Subcutaneous adipose tissue (tissue), 4 donors: ENCODE data around the gene ATRN. TPM values are rescaled to one million over a fixed set of nuclear protein-coding genes. Genes with fewer than 3 reads are reported as not detected.

Experiments used
- total RNA-seq, 4 donors: library from RNA; depleted of rRNA; stranded (reverse); fragments of >200 nt; gene quantifications; one replicate each; pipeline ENCODE4 v1.1.0, GENCODE V29; 2016
- TF ChIP-seq, protein P1 (sequence below): fragments of 450-650 bp; IDR thresholded peaks from one replicate; pipeline ENCODE4 v1.5.1; 2016; ENCODE audit warnings: low read depth, mild to moderate bottlenecking, control low read depth, antibody characterized with exemption, moderate library complexity

ATRN gene
- total RNA-seq, 4 donors from 2014 or later: 24.7 to 42.3 (median 30.3) TPM

DNA sequence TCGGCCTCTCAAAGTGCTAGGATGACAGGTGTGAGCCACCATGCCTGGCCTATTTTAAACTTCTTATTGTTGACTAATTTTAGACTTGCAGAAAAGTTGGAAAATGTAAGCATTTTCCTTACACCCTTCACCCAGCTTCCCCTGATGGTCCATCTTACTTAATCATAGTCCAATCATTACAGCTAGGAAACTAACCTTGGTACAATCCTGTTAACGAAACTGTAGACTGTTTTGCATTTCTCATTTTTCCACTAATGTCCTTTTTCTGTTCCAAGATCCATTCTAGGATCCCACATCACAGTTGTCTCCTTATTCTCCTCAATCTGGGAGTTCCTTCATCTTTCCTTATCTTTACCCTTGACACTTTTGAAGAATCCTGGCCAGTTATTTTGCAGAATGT is 193.0 kb downstream of the ATRN start:
- TF ChIP-seq, protein P1, sequence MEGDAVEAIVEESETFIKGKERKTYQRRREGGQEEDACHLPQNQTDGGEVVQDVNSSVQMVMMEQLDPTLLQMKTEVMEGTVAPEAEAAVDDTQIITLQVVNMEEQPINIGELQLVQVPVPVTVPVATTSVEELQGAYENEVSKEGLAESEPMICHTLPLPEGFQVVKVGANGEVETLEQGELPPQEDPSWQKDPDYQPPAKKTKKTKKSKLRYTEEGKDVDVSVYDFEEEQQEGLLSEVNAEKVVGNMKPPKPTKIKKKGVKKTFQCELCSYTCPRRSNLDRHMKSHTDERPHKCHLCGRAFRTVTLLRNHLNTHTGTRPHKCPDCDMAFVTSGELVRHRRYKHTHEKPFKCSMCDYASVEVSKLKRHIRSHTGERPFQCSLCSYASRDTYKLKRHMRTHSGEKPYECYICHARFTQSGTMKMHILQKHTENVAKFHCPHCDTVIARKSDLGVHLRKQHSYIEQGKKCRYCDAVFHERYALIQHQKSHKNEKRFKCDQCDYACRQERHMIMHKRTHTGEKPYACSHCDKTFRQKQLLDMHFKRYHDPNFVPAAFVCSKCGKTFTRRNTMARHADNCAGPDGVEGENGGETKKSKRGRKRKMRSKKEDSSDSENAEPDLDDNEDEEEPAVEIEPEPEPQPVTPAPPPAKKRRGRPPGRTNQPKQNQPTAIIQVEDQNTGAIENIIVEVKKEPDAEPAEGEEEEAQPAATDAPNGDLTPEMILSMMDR: no peak

DNA sequence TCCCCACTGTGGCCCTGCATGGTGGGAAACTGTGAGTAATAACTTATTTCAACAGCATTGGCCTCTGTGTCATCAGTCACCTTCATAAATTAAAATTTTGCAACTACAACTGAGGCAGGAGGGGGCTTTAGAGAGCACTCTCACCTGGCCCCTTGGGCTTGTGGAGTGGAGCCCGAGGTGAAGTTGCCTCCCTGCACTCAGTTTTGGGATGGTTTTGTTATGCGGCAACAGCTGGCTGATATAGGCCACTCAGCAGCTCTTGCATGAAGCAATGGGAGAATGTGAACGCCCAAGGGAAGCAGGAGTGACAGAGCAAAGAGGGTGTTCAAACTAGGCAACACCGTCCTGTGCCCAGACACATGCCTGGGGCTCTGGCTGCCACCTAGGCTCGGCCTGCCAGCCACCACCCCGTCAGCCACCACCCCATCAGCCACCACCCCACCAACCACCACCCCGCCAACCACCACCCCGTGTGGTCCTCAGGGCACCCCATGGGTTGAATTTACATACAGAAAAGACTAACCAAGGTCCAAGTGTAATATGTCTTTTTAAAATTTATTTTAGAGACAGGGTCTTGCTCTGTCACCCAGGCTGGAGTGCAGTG is 196.7 kb downstream of the ATRN start:
- TF ChIP-seq, protein P1: no peak

- TF ChIP-seq, protein P1: no peak
Observed at GRCh38 chr20:3669710-3670367, 199.0 kb downstream of the ATRN start.

GRCh38 chr20:3670511-3670910 is 199.7 kb downstream of the ATRN start:
- TF ChIP-seq, protein P1: no peak

DNA sequence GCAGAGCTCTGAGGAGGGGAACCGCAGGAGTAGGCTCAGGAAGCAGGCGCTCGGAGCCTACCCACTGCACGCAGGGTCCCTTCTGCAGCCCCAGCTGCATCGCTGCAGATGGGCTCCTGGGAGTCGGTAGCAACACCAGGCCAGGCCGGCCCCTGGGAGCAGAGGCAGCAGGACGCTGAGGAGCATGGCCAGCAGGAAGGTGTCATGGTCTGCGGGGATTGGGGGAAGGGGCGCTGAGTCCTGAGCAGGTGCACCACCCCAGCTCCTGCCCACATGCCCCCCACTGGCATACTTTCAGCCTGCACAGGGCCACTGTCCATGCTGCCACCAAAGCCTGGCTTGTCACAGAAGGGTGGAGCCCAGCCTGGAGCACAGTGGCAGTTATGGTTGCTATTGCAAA is 200.1 kb downstream of the ATRN start:
- TF ChIP-seq, protein P1: no peak

DNA sequence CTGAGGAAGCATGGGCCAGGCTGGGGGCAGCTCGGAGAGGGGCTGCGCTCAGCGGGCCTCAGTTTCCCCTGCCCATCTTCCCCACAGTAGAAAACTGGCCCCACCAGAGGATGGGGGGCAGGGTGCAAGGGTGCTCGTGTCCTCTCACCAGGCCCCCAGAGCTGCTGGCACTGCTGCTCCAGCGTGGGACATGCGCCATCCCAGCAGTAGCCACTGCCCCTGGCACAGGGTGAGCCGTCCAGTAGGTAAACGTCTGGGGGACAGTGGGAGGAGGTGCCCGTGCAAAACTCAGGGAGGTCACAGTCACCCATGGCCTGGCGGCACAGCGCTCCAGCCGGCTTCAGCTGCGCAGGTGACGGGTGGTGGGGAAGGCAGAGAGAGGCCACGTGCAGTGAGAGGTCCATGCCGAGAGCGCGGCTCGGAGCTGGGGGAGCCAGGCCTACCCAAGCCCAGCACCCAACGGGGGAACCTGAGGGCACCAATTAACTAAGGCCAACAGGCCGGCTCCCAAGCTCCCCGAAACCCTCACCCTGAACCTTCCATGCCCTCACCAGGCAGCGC is 201.2 kb downstream of the ATRN start:
- TF ChIP-seq, protein P1: no peak

DNA sequence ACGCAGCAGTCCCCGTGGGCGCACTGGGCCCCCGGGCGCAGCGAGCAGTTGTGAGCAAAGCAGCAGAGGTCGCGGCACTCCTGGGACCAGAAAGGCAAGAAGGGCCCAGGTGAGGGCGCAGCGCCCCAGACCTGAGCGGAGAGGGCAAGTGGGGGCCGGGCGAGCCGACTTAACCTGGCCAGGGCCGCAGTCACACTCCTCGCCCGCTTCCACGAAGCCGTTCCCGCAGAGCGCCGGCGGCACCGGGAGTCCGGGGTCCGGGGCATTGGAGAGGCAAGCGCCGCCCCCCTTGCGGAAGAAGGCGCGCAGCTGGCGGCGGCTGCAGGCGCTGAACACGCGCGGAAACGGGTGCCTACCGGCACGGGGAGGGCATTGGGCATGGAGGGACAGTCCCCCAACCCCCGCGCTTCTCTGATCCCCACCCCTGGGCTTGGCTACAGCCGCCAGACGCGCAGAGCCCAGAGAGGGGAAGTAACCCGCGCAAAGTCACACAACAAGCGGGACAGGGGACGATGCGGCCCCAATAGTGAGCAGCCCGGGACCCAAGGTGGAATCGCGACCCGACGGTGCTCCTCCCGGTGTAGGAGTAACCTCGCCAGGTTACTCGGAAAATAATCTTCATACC is 201.8 kb downstream of the ATRN start:
- TF ChIP-seq, protein P1: no peak
